ENCODE results near the gene MRPL3. TPM values are rescaled to one million over a fixed set of nuclear protein-coding genes. Genes with fewer than 3 reads are reported as not detected.
A peak's percentile ranks its signal among the peaks of the same experiment; 100 is the strongest.

The MRPL3 gene
- total RNA-seq (2013; cell fraction: nucleolus; rRNA removed), result 122 and 134 TPM in 2 replicates
- 193 and 201 TPM in 2 replicates for total RNA-seq (2014; rRNA removed)
- total RNA-seq (2014; rRNA removed; fragmentation: Illumina TruSeq; extraction: Trizol), result 197 and 203 TPM in 2 replicates
- 127 and 129 TPM in 2 replicates for total RNA-seq (2021)
- 53.9 TPM for polyA plus RNA-seq (2011; ENCODE audit: low read depth)
- 237 and 308 TPM in 2 replicates for polyA plus RNA-seq (2011; rRNA removed)
- 120 and 173 TPM in 2 replicates for polyA plus RNA-seq (2011; cell fraction: cytosol; rRNA removed)
- polyA plus RNA-seq (2011; cell fraction: nucleus; rRNA removed), result 75.8 and 87.9 TPM in 2 replicates
- polyA plus RNA-seq (2012), result 65.9 and 78.8 TPM in 2 replicates
- 307 and 353 TPM in 2 replicates for polyA plus RNA-seq (2014; fragmentation: Illumina TruSeq; extraction: Trizol)
- polyA plus RNA-seq (2014; fragmentation: Nextera tagmentation; extraction: Ambion mirVana), result 100 to 1,000 TPM in 1 of 2 experiments, 10 to 100 TPM in 1; 91.6 to 107 TPM
- polyA plus RNA-seq (2014; rRNA removed), result 158 and 164 TPM in 2 replicates
- polyA plus RNA-seq (2016; fragmentation: Nextera tagmentation; extraction: Ambion mirVana), result 100 to 1,000 TPM; 248 to 249 TPM
- 130 and 195 TPM in 2 replicates for polyA minus RNA-seq (2011; rRNA and poly(A)+ RNA removed)
- polyA minus RNA-seq (2011; cell fraction: cytosol; rRNA and poly(A)+ RNA removed), result 43.0 and 44.7 TPM in 2 replicates
- polyA minus RNA-seq (2011; cell fraction: nucleus; rRNA and poly(A)+ RNA removed), result 105 and 174 TPM in 2 replicates
- Bru-seq, nascent RNA, result percentile 93 among the genes with signal in this experiment
- percentile 88 among the genes with signal in this experiment for BruChase-seq, experiment 1, labeled RNA remaining after a 6-hour chase
- BruChase-seq, experiment 2, labeled RNA remaining after a 2-hour chase, result percentile 88 among the genes with signal in this experiment
- long read RNA-seq, experiment 1, transcript MRPL3-201 (10 exons, 1,706 nt), result major isoform, 219 of 247 reads
- long read RNA-seq, experiment 1, partial matches to known transcripts, result 4 of 247 reads
- long read RNA-seq, experiment 1, other reads (novel, unspliced or antisense), result 16 of 247 reads
- long read RNA-seq, experiment 2, transcript MRPL3-201 (10 exons, 1,706 nt), result major isoform, 1,104 of 1,175 reads
- long read RNA-seq, experiment 2, transcript MRPL3-202 (11 exons, 1,457 nt), result minor isoform, 9 of 1,175 reads
- long read RNA-seq, experiment 2, transcript MRPL3-209 (10 exons, 1,377 nt), result minor isoform, 8 of 1,175 reads
- long read RNA-seq, experiment 2, transcript MRPL3-208 (4 exons, 813 nt), result minor isoform, 7 of 1,175 reads
- long read RNA-seq, experiment 2, partial matches to known transcripts, result 11 of 1,175 reads
- long read RNA-seq, experiment 2, other reads (novel, unspliced or antisense), result 36 of 1,175 reads

GRCh38 chr3:131502530-131503319 lies at the start of gene MRPL3:
MRPL3 (minus strand) TSS chr3:131502971; CDS start chr3:131502821, 150 bp downstream.
- no peaks in the 10 kb centered on the region for H3K4me1 ChIP-seq (ENCODE audit: control insufficient read depth, insufficient read depth, low read length)
- intact Hi-C loops (cut with micrococcal nuclease; ENCODE audit: unreplicated experiment) (no loop called here), in situ Hi-C loops (cut with MboI) (no loop called here)
- peaks cover 36% of the 10 kb centered on the region for H3K79me2 ChIP-seq (ENCODE audit: control insufficient read depth, insufficient read depth, low read length)
- H3K36me3 ChIP-seq (ENCODE audit: control insufficient read depth in 2 of 2, insufficient read depth in 2 of 2, low read length in 1 of 2), result peaks cover 0 to 20% of the 10 kb centered on the region in 2 experiments; a peak in 1 of 4 replicates
- peak; percentile 95 for ATAC-seq
- BruUV-seq (replicated peaks), result no TSS peak
- ChIA-PET POLR2A (no interaction called here), RAD21 (ENCODE audit: unreplicated experiment) (no interaction called here), CTCF (no interaction called here), SMC1A (ENCODE audit: uncharacterized antibody, unreplicated experiment) (no interaction called here)
- WGBS (ENCODE audit: insufficient coverage, insufficient replicate concordance, low lambda C conversion rate, missing lambda C conversion rate), result 4% methylated on average over 47 of the region's 47 CpGs
- FAIRE-seq, result peak; percentile 27
- H4K20me1 ChIP-seq (ENCODE audit: control insufficient read depth, insufficient read depth), result no peaks in the 10 kb centered on the region
- peak within 1 kb of the TSS; percentile 87 for H3K4me3 ChIP-seq
- peak within 1 kb of the TSS; percentile 61 for H3K27ac ChIP-seq (ENCODE audit: control insufficient read depth, insufficient read depth)
- peak; percentile 44 for DNase-seq (ENCODE audit: low read depth, low spot score)
- peak within 1 kb of the TSS; percentile 73 for H3K4me2 ChIP-seq (ENCODE audit: control insufficient read depth, insufficient read depth)
- no peaks in the 10 kb centered on the region for H3K9me3 ChIP-seq (replicated peaks; ENCODE audit: control insufficient read depth, insufficient read depth, low read length)
- H3K27me3 ChIP-seq (replicated peaks in 1 of 2; ENCODE audit: control insufficient read depth in 2 of 2, insufficient read depth in 2 of 2, low read length in 1 of 2), result no peaks in the 10 kb centered on the region
- H3K9ac ChIP-seq (ENCODE audit: control insufficient read depth, insufficient read depth, low read length), result peak within 1 kb of the TSS; percentile 82
- peak within 1 kb of the TSS; percentile 97 for H2AFZ ChIP-seq (ENCODE audit: control insufficient read depth, low read depth, low read length)
- TF ChIP-seq, protein P1, sequence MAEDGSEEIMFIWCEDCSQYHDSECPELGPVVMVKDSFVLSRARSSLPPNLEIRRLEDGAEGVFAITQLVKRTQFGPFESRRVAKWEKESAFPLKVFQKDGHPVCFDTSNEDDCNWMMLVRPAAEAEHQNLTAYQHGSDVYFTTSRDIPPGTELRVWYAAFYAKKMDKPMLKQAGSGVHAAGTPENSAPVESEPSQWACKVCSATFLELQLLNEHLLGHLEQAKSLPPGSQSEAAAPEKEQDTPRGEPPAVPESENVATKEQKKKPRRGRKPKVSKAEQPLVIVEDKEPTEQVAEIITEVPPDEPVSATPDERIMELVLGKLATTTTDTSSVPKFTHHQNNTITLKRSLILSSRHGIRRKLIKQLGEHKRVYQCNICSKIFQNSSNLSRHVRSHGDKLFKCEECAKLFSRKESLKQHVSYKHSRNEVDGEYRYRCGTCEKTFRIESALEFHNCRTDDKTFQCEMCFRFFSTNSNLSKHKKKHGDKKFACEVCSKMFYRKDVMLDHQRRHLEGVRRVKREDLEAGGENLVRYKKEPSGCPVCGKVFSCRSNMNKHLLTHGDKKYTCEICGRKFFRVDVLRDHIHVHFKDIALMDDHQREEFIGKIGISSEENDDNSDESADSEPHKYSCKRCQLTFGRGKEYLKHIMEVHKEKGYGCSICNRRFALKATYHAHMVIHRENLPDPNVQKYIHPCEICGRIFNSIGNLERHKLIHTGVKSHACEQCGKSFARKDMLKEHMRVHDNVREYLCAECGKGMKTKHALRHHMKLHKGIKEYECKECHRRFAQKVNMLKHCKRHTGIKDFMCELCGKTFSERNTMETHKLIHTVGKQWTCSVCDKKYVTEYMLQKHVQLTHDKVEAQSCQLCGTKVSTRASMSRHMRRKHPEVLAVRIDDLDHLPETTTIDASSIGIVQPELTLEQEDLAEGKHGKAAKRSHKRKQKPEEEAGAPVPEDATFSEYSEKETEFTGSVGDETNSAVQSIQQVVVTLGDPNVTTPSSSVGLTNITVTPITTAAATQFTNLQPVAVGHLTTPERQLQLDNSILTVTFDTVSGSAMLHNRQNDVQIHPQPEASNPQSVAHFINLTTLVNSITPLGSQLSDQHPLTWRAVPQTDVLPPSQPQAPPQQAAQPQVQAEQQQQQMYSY (CRISPR knock-in tag; IDR thresholded peaks at IDR 0.05), result no peak
- TF ChIP-seq MYB (IDR thresholded peaks at IDR 0.05; ENCODE audit: borderline replicate concordance, low read depth, low read length) (no peak), MXI1 (IDR thresholded peaks at IDR 0.05; ENCODE audit: low read depth, low read length) (peak; percentile 99), USF1 (IDR thresholded peaks at IDR 0.05; ENCODE audit: borderline replicate concordance, extremely low read length, insufficient read depth, low read depth, low read length) (peak; percentile 35), SPI1 (IDR thresholded peaks at IDR 0.05; ENCODE audit: borderline replicate concordance, insufficient read depth, low read depth, low read length) (0 out of 2 replicates have a peak, but pooled peaks have one; percentile 8)
- TF ChIP-seq, protein P2, sequence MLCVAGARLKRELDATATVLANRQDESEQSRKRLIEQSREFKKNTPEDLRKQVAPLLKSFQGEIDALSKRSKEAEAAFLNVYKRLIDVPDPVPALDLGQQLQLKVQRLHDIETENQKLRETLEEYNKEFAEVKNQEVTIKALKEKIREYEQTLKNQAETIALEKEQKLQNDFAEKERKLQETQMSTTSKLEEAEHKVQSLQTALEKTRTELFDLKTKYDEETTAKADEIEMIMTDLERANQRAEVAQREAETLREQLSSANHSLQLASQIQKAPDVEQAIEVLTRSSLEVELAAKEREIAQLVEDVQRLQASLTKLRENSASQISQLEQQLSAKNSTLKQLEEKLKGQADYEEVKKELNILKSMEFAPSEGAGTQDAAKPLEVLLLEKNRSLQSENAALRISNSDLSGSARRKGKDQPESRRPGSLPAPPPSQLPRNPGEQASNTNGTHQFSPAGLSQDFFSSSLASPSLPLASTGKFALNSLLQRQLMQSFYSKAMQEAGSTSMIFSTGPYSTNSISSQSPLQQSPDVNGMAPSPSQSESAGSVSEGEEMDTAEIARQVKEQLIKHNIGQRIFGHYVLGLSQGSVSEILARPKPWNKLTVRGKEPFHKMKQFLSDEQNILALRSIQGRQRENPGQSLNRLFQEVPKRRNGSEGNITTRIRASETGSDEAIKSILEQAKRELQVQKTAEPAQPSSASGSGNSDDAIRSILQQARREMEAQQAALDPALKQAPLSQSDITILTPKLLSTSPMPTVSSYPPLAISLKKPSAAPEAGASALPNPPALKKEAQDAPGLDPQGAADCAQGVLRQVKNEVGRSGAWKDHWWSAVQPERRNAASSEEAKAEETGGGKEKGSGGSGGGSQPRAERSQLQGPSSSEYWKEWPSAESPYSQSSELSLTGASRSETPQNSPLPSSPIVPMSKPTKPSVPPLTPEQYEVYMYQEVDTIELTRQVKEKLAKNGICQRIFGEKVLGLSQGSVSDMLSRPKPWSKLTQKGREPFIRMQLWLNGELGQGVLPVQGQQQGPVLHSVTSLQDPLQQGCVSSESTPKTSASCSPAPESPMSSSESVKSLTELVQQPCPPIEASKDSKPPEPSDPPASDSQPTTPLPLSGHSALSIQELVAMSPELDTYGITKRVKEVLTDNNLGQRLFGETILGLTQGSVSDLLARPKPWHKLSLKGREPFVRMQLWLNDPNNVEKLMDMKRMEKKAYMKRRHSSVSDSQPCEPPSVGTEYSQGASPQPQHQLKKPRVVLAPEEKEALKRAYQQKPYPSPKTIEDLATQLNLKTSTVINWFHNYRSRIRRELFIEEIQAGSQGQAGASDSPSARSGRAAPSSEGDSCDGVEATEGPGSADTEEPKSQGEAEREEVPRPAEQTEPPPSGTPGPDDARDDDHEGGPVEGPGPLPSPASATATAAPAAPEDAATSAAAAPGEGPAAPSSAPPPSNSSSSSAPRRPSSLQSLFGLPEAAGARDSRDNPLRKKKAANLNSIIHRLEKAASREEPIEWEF (IDR thresholded peaks at IDR 0.05; ENCODE audit: insufficient replicate concordance, low read depth, low read length), result no peak

Data from GM12878 (cell line).